ENCODE data around the gene NAB1.

The NAB1 gene

GRCh38 chr2:190666895-190667294, 18.0 kb downstream of the NAB1 start:
- peak; percentile 53 for FAIRE-seq
- no peak for DNase-seq (ENCODE audit: insufficient read length, low spot score)

GRCh38 chr2:190668892-190669291, 20.0 kb downstream of the NAB1 start:
- FAIRE-seq = no peak
- DNase-seq (ENCODE audit: insufficient read length, low spot score) = no peak

- DNase-seq (ENCODE audit: insufficient read length, low spot score) (no peak), FAIRE-seq (peak; percentile 85)
Measured at GRCh38 chr2:190670182-190670946, 21.5 kb downstream of the NAB1 start.

GRCh38 chr2:190674966-190675650, 26.2 kb downstream of the NAB1 start:
- peak; percentile 95 for FAIRE-seq
- DNase-seq (ENCODE audit: insufficient read length, low spot score) = no peak

- FAIRE-seq (no peak), DNase-seq (ENCODE audit: insufficient read length, low spot score) (no peak)
Measured at GRCh38 chr2:190677255-190677654, 28.4 kb downstream of the NAB1 start.

GRCh38 chr2:190678444-190679162, 29.7 kb downstream of the NAB1 start:
- DNase-seq (ENCODE audit: insufficient read length, low spot score) (no peak), FAIRE-seq (peak; percentile 98)

- FAIRE-seq (no peak), DNase-seq (ENCODE audit: insufficient read length, low spot score) (no peak)
Measured at GRCh38 chr2:190679391-190679790, 30.5 kb downstream of the NAB1 start.

- no peak for DNase-seq (ENCODE audit: insufficient read length, low spot score)
- peak; percentile 98 for FAIRE-seq
Measured at GRCh38 chr2:190679813-190680591, 31.1 kb downstream of the NAB1 start.

GRCh38 chr2:190682168-190682567, 33.3 kb downstream of the NAB1 start:
- DNase-seq (ENCODE audit: insufficient read length, low spot score) = no peak
- FAIRE-seq = no peak

- FAIRE-seq = peak; percentile 87
- no peak for DNase-seq (ENCODE audit: insufficient read length, low spot score)
Measured at GRCh38 chr2:190683802-190684201, 34.9 kb downstream of the NAB1 start.

GRCh38 chr2:190684931-190685330, 36.0 kb downstream of the NAB1 start:
- FAIRE-seq = peak; percentile 68
- DNase-seq (ENCODE audit: insufficient read length, low spot score) = no peak

GRCh38 chr2:190685333-190685732, 36.5 kb downstream of the NAB1 start:
- DNase-seq (ENCODE audit: insufficient read length, low spot score) = no peak
- FAIRE-seq = no peak

- DNase-seq (ENCODE audit: insufficient read length, low spot score) = no peak
- peak; percentile 68 for FAIRE-seq
Measured at GRCh38 chr2:190693533-190694232, 44.8 kb downstream of the NAB1 start.

GRCh38 chr2:190694479-190694878, 45.6 kb downstream of the NAB1 start:
- FAIRE-seq (no peak), DNase-seq (ENCODE audit: insufficient read length, low spot score) (no peak)

GRCh38 chr2:190695739-190696138, 46.9 kb downstream of the NAB1 start:
- FAIRE-seq (peak; percentile 80), DNase-seq (ENCODE audit: insufficient read length, low spot score) (no peak)

GRCh38 chr2:190696792-190697398, 48.0 kb downstream of the NAB1 start:
- no peak for DNase-seq (ENCODE audit: insufficient read length, low spot score)
- no peak for FAIRE-seq

GRCh38 chr2:190697421-190697820, 48.5 kb downstream of the NAB1 start:
- FAIRE-seq (no peak), DNase-seq (ENCODE audit: insufficient read length, low spot score) (no peak)

GRCh38 chr2:190698895-190699294, 50.0 kb downstream of the NAB1 start:
- DNase-seq (ENCODE audit: insufficient read length, low spot score) (no peak), FAIRE-seq (no peak)

GRCh38 chr2:190701586-190701985, 52.7 kb downstream of the NAB1 start:
- FAIRE-seq (no peak), DNase-seq (ENCODE audit: insufficient read length, low spot score) (no peak)

- FAIRE-seq = no peak
- no peak for DNase-seq (ENCODE audit: insufficient read length, low spot score)
Measured at GRCh38 chr2:190705280-190705679, 56.4 kb downstream of the NAB1 start.

All from GM19239 (cell line).